Measurements from ENCODE around the gene FBXO24.

DNA sequence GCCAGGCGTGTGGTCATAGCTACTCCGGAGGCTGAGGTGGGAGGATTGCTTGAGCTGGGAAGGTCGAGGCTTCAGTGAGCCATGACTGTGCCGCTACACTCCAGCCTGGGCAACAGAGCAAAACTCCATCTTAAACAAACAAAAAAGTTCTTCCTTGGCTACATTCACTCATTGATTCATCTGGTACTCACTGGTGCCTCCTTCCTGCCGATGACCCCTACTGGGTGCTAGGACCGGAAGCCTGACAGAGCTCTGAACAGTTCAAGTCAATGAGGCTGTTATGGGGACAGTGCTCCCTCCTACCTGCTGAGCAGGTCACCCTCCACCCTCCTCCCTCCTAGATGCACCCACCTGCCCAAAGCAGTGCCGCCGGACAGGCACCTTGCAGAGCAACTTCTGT lies 21.0 kb downstream of the FBXO24 start:
- TF ChIP-seq BACH1 (IDR thresholded peaks at IDR 0.05; ENCODE audit: low read length) = no peak
- TF ChIP-seq SP4 (IDR thresholded peaks at IDR 0.05; ENCODE audit: low read length) = no peak
- no peak for TF ChIP-seq CTCF (IDR thresholded peaks at IDR 0.05; ENCODE audit: control extremely low read depth in 1 of 3, insufficient read depth in 1 of 3, low read depth in 1 of 3, low read length in 3 of 3)
- TF ChIP-seq HDAC2 (IDR thresholded peaks at IDR 0.05; ENCODE audit: borderline replicate concordance in 1 of 2, low read depth in 2 of 2, low read length in 2 of 2) = no peak
- no peak for TF ChIP-seq MAX (IDR thresholded peaks at IDR 0.05)

Data from H1 (cell line).